B cell (primary cell): ENCODE data around the gene CAMK1D.

ENCODE experiments used
- EZH2 ChIP-seq: IDR thresholded peaks from 2 replicates; pipeline ENCODE4 v1.6.1; 2012; ENCODE audit warnings: borderline replicate concordance, low read depth, mild to moderate bottlenecking, moderate library complexity, low read length; ENCODE audit not compliant: insufficient read depth, poor library complexity, severe bottlenecking
- TF ChIP-seq, protein P1 (sequence below): fragments of 200-600 bp; IDR thresholded peaks from one replicate; pipeline ENCODE4 v1.8.0; 2022; ENCODE audit warnings: antibody characterized with exemption, mild to moderate bottlenecking

GRCh38 chr10:12843296-12843945 is 494.1 kb downstream of the CAMK1D start:
- TF ChIP-seq EZH2 = no peak
- TF ChIP-seq, protein P1, sequence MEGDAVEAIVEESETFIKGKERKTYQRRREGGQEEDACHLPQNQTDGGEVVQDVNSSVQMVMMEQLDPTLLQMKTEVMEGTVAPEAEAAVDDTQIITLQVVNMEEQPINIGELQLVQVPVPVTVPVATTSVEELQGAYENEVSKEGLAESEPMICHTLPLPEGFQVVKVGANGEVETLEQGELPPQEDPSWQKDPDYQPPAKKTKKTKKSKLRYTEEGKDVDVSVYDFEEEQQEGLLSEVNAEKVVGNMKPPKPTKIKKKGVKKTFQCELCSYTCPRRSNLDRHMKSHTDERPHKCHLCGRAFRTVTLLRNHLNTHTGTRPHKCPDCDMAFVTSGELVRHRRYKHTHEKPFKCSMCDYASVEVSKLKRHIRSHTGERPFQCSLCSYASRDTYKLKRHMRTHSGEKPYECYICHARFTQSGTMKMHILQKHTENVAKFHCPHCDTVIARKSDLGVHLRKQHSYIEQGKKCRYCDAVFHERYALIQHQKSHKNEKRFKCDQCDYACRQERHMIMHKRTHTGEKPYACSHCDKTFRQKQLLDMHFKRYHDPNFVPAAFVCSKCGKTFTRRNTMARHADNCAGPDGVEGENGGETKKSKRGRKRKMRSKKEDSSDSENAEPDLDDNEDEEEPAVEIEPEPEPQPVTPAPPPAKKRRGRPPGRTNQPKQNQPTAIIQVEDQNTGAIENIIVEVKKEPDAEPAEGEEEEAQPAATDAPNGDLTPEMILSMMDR = no peak
